ENCODE results near the gene ZFAND2A.

Gene ZFAND2A

DNA sequence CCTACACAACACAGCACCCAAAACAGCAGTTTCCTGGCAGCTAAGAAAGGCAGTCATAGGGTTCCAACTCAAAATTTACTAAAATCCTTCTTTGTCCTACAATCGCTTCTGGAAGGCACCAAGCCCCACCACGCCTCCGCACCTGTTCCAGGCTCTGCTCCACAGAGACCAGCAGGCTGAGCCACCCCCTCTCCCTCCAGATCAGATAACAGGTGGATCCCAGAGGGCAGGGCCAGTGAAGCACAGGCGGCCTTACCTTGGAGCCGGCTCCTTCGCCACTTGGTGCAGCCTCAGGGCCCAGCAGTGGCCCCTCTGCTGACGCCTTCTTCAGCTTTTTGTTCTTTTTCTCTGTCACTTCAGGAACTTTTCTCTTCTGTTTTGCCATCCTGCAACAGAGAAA, 33.0 kb downstream of the ZFAND2A start:
- ATAC-seq, result no peak
- TF ChIP-seq OSR1 (CRISPR knock-in tag; IDR thresholded peaks at IDR 0.05) (no peak), RARB (CRISPR knock-in tag; IDR thresholded peaks at IDR 0.05) (no peak), ZNF8 (CRISPR knock-in tag; IDR thresholded peaks at IDR 0.05) (no peak), ZC3H10 (CRISPR knock-in tag; IDR thresholded peaks at IDR 0.05) (no peak), TOX (CRISPR knock-in tag; IDR thresholded peaks at IDR 0.05; ENCODE audit: borderline replicate concordance) (no peak), GLIS3 (CRISPR knock-in tag; IDR thresholded peaks at IDR 0.05) (no peak)
- TF ChIP-seq, protein P1, sequence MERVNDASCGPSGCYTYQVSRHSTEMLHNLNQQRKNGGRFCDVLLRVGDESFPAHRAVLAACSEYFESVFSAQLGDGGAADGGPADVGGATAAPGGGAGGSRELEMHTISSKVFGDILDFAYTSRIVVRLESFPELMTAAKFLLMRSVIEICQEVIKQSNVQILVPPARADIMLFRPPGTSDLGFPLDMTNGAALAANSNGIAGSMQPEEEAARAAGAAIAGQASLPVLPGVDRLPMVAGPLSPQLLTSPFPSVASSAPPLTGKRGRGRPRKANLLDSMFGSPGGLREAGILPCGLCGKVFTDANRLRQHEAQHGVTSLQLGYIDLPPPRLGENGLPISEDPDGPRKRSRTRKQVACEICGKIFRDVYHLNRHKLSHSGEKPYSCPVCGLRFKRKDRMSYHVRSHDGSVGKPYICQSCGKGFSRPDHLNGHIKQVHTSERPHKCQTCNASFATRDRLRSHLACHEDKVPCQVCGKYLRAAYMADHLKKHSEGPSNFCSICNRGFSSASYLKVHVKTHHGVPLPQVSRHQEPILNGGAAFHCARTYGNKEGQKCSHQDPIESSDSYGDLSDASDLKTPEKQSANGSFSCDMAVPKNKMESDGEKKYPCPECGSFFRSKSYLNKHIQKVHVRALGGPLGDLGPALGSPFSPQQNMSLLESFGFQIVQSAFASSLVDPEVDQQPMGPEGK (CRISPR knock-in tag; IDR thresholded peaks at IDR 0.05; ENCODE audit: borderline replicate concordance), result no peak

DNA sequence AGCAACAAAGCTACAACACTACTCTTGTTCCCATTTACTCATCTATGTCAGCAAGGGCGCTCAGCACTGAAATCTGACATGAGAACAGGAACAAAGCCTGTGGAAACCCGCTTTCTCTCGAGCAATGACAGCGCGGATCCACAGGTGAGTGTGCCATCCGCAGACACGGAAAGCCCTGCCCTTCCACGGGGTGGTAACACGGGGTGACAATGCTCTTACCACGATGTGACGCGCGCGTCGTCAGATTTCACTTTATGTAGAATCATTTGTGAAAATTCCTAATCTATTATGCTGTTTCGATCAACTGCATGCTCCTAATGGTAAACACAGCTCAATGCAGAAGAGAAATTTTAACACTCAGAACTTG, 34.4 kb downstream of the ZFAND2A start:
- TF ChIP-seq ZC3H10 (CRISPR knock-in tag; IDR thresholded peaks at IDR 0.05) (no peak), ISL1 (CRISPR knock-in tag; IDR thresholded peaks at IDR 0.05) (no peak), PPARA (CRISPR knock-in tag; IDR thresholded peaks at IDR 0.05; ENCODE audit: borderline replicate concordance) (no peak), TOX (CRISPR knock-in tag; IDR thresholded peaks at IDR 0.05; ENCODE audit: borderline replicate concordance) (no peak), CSDC2 (CRISPR knock-in tag; IDR thresholded peaks at IDR 0.05) (no peak), GLIS3 (CRISPR knock-in tag; IDR thresholded peaks at IDR 0.05) (no peak), TCF4 (CRISPR knock-in tag; IDR thresholded peaks at IDR 0.05; ENCODE audit: borderline replicate concordance) (no peak), ESRRG (CRISPR knock-in tag; IDR thresholded peaks at IDR 0.05) (no peak), BACH2 (CRISPR knock-in tag; IDR thresholded peaks at IDR 0.05; ENCODE audit: borderline replicate concordance) (no peak), ZNF565 (CRISPR knock-in tag; conservative IDR thresholded peaks at IDR 0.05; ENCODE audit: low read depth) (no peak), SNAI2 (CRISPR knock-in tag; IDR thresholded peaks at IDR 0.05) (no peak), OSR1 (CRISPR knock-in tag; IDR thresholded peaks at IDR 0.05) (no peak), ARNTL (CRISPR knock-in tag; IDR thresholded peaks at IDR 0.05; ENCODE audit: borderline replicate concordance, low read depth) (no peak), ZFP3 (CRISPR knock-in tag; IDR thresholded peaks at IDR 0.05) (no peak), ZNF70 (CRISPR knock-in tag; IDR thresholded peaks at IDR 0.05) (no peak)
- TF ChIP-seq, protein P2, sequence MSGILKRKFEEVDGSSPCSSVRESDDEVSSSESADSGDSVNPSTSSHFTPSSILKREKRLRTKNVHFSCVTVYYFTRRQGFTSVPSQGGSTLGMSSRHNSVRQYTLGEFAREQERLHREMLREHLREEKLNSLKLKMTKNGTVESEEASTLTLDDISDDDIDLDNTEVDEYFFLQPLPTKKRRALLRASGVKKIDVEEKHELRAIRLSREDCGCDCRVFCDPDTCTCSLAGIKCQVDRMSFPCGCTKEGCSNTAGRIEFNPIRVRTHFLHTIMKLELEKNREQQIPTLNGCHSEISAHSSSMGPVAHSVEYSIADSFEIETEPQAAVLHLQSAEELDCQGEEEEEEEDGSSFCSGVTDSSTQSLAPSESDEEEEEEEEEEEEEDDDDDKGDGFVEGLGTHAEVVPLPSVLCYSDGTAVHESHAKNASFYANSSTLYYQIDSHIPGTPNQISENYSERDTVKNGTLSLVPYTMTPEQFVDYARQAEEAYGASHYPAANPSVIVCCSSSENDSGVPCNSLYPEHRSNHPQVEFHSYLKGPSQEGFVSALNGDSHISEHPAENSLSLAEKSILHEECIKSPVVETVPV (CRISPR knock-in tag; IDR thresholded peaks at IDR 0.05), result no peak
- TF ChIP-seq, protein P3, sequence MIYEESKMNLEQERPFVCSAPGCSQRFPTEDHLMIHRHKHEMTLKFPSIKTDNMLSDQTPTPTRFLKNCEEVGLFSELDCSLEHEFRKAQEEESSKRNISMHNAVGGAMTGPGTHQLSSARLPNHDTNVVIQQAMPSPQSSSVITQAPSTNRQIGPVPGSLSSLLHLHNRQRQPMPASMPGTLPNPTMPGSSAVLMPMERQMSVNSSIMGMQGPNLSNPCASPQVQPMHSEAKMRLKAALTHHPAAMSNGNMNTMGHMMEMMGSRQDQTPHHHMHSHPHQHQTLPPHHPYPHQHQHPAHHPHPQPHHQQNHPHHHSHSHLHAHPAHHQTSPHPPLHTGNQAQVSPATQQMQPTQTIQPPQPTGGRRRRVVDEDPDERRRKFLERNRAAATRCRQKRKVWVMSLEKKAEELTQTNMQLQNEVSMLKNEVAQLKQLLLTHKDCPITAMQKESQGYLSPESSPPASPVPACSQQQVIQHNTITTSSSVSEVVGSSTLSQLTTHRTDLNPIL (CRISPR knock-in tag; IDR thresholded peaks at IDR 0.05; ENCODE audit: low read depth), result no peak
- TF ChIP-seq, protein P4, sequence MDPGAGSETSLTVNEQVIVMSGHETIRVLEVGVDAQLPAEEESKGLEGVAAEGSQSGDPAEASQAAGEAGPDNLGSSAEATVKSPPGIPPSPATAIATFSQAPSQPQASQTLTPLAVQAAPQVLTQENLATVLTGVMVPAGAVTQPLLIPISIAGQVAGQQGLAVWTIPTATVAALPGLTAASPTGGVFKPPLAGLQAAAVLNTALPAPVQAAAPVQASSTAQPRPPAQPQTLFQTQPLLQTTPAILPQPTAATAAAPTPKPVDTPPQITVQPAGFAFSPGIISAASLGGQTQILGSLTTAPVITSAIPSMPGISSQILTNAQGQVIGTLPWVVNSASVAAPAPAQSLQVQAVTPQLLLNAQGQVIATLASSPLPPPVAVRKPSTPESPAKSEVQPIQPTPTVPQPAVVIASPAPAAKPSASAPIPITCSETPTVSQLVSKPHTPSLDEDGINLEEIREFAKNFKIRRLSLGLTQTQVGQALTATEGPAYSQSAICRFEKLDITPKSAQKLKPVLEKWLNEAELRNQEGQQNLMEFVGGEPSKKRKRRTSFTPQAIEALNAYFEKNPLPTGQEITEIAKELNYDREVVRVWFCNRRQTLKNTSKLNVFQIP (CRISPR knock-in tag; IDR thresholded peaks at IDR 0.05; ENCODE audit: borderline replicate concordance, low read depth), result no peak
- TF ChIP-seq, protein P5, sequence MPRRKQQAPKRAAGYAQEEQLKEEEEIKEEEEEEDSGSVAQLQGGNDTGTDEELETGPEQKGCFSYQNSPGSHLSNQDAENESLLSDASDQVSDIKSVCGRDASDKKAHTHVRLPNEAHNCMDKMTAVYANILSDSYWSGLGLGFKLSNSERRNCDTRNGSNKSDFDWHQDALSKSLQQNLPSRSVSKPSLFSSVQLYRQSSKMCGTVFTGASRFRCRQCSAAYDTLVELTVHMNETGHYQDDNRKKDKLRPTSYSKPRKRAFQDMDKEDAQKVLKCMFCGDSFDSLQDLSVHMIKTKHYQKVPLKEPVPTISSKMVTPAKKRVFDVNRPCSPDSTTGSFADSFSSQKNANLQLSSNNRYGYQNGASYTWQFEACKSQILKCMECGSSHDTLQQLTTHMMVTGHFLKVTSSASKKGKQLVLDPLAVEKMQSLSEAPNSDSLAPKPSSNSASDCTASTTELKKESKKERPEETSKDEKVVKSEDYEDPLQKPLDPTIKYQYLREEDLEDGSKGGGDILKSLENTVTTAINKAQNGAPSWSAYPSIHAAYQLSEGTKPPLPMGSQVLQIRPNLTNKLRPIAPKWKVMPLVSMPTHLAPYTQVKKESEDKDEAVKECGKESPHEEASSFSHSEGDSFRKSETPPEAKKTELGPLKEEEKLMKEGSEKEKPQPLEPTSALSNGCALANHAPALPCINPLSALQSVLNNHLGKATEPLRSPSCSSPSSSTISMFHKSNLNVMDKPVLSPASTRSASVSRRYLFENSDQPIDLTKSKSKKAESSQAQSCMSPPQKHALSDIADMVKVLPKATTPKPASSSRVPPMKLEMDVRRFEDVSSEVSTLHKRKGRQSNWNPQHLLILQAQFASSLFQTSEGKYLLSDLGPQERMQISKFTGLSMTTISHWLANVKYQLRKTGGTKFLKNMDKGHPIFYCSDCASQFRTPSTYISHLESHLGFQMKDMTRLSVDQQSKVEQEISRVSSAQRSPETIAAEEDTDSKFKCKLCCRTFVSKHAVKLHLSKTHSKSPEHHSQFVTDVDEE (CRISPR knock-in tag; IDR thresholded peaks at IDR 0.05), result no peak
- TF ChIP-seq, protein P1 (CRISPR knock-in tag; IDR thresholded peaks at IDR 0.05; ENCODE audit: borderline replicate concordance), result no peak
- ATAC-seq, result no peak
